Measurements from ENCODE around the gene TCF21. TPM values are rescaled to one million over a fixed set of nuclear protein-coding genes. Genes with fewer than 3 reads are reported as not detected.

The TCF21 gene
- total RNA-seq, 1 donor from 2014 or later: 0.80 TPM

GRCh38 chr6:133887156-133887879, 1.6 kb upstream of the TCF21 start:
- intact Hi-C loops (cut with DNase I): no loop called here
- ATAC-seq: no peak
- DNase-seq (ENCODE audit: low spot score): no peak

GRCh38 chr6:133887880-133888230, 1.1 kb upstream of the TCF21 start:
- ATAC-seq: no peak
- intact Hi-C loops (cut with DNase I): no loop called here

GRCh38 chr6:133889557-133890403, 867 bp downstream of the TCF21 start:
- intact Hi-C loops (cut with DNase I): no loop called here
- DNase-seq (ENCODE audit: low spot score) (no peak), ATAC-seq (peak; percentile 27)

More at GRCh38 chr6:133887880-133888230, 1.1 kb upstream of the TCF21 start:
- DNase-seq (ENCODE audit: low spot score): no peak

- no peak for ATAC-seq
- intact Hi-C loops (cut with DNase I): no loop called here
- no peak for DNase-seq (ENCODE audit: low spot score)
These were observed 1.8 kb downstream of the TCF21 start for GRCh38 chr6:133890711-133891148.

- intact Hi-C loops (cut with DNase I): no loop called here
- DNase-seq (ENCODE audit: low spot score) (no peak), ATAC-seq (peak; percentile 40)
These were observed 2.4 kb downstream of the TCF21 start for GRCh38 chr6:133891149-133891926.

DNA sequence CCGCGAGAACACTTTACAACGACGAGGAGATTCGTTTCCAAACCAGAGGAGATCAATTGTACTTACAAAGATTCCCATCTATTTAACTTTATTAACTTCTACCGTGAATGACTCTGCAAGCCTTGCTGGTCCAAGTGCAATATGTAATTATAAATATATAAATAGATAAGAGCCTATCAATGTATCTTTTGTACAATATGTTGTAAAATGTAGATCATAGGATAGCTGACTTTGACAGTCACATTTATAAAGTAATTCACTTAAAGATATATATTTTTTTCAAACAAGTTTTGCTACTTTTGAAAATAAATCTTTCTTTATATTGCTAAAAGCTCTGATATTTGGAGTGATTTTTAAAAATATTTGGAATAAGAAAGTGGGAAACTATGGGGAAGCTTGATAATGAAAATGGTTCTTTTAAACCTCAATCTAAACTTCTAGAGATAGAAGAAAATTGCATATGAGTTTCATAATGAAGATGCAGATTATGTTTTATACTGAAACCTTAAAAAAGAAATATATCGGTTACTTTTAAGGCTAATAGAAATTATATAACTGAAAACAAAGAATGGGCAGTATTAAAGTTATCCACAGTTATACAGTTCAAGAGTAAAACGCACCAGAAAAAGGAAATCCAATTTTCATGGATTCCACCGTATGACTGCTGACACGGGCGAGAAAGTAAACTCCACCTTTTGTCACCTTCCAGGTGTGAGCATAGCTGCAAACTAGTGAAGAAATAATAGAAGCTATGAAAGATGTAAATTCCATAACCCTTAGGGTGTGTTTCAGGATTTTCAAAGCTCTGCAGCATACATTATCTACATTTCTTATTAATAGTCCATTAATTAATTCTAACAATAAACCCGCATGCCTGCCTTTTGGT, 3.3 kb downstream of the TCF21 start:
- intact Hi-C loops (cut with DNase I): no loop called here
- DNase-seq (ENCODE audit: low spot score) (no peak), ATAC-seq (no peak)

GRCh38 chr6:133892813-133893691, 4.1 kb downstream of the TCF21 start:
- intact Hi-C loops (cut with DNase I): no loop called here
- DNase-seq (ENCODE audit: low spot score) (no peak), ATAC-seq (no peak)

GRCh38 chr6:133893946-133894345, 5.0 kb downstream of the TCF21 start:
- intact Hi-C loops (cut with DNase I): no loop called here

GRCh38 chr6:133894369-133894768, 5.5 kb downstream of the TCF21 start:
- intact Hi-C loops (cut with DNase I): no loop called here
- no peak for ATAC-seq
- no peak for DNase-seq (ENCODE audit: low spot score)

More at GRCh38 chr6:133893946-133894345, 5.0 kb downstream of the TCF21 start:
- ATAC-seq (no peak), DNase-seq (ENCODE audit: low spot score) (no peak)

DNA sequence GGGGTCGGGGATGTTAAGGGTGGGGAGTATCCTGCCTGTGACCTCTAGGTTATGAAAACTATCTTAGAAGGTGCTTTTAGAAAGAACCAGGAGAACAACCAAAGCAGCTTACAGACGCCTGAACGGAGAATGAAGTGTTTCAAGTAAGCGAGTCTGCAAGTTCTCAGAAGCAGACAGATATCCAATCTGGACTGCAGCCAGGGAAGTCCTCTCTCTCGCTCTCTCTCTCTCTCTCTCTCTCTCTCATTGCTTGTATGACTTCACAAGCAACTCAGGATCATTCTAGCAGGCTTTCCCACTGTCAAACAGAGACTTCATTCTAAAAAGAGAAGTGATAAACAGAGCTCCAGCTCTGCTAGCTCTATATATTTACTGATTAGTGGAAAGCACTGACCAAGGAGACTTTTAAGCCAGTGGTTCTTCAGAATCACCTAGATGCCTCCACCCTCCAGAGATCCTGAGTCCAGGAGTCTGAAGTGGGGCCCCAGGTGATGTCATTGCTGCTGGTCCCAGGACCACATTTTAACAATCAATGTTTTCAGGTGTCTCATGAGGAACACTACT, 6.0 kb downstream of the TCF21 start:
- intact Hi-C loops (cut with DNase I): no loop called here
- DNase-seq (ENCODE audit: low spot score) (no peak), ATAC-seq (no peak)

GRCh38 chr6:133895573-133896343, 6.8 kb downstream of the TCF21 start:
- DNase-seq (ENCODE audit: low spot score): no peak
- intact Hi-C loops (cut with DNase I): no loop called here
- peak; percentile 69 for ATAC-seq

DNA sequence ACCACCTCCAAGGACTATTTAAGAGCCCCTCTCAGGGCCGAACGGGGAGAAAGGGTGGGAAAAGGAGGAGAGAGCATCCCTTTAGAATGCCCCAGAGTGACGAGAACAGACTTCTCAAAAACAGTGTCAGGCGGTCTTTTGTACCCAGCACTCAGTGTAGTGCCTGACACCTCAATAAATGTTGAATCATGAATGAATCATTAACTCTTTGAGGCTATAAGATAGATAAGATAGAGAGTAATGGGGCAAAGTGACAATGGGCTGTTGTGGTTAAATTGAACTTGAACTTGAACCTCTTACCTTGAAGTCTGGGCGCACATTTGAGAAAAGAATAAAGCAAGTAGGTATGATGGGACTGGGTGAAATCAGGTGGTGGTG, 7.4 kb downstream of the TCF21 start:
- intact Hi-C loops (cut with DNase I): no loop called here
- ATAC-seq: no peak
- DNase-seq (ENCODE audit: low spot score): no peak

GRCh38 chr6:133898263-133898662, 9.3 kb downstream of the TCF21 start:
- DNase-seq (ENCODE audit: low spot score) (no peak), ATAC-seq (no peak)
- intact Hi-C loops (cut with DNase I): no loop called here

DNA sequence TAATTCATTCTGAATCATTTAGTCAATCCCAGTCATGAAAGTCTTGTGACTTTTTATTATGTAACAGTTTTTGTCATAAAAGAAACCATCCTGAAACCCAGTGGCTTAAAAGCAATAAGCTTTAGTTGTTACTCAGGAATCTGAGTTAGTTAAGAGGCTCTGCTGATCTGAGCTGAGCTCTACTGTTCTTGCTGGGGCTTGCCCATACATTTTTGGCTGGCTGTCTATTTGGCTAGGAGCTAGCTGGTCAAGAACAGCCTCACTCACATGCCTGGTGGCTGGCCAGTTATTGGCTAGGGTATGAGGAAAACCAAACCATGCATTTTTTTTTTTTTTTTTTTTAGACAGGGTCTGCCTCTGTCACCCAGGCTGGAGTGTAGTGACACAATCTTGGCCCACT, 10.6 kb downstream of the TCF21 start:
- no peak for ATAC-seq
- intact Hi-C loops (cut with DNase I): no loop called here

DNA sequence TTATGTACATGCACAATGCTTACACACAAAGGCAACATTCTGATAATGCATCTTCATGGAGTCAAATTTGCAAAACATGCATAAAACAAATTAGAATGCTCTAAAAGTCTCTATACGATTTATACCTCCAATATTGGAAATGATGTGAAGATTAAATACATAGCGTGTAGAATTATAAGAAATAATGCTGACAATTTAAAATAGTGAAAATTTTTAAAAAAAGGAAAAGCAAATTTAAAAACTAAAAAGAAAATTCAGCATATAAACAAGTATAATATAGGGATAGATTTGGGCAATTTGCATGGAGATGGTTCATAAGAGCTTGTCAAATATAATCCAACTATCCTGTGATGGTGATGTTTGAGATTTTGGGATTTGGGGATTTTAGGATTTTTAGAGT, 14.9 kb downstream of the TCF21 start:
- ATAC-seq: no peak
- intact Hi-C loops (cut with DNase I): no loop called here
- no peak for DNase-seq (ENCODE audit: low spot score)

More for the DNA sequence above, 10.6 kb downstream of the TCF21 start:
- DNase-seq (ENCODE audit: low spot score): no peak

- intact Hi-C loops (cut with DNase I): no loop called here
- no peak for DNase-seq (ENCODE audit: low spot score)
- no peak for ATAC-seq
These were observed 17.1 kb downstream of the TCF21 start for GRCh38 chr6:133906050-133906449.
